HG03354 (cell line): Measurements from ENCODE around the gene MIER2.
"Not testable (repeated sequence)": the region's sequence is repeated elsewhere in the genome, so short reads cannot be mapped to it uniquely, and the experiment has no call there.

Experiments
- ATAC-seq: cut with Tn5 transposase; IDR thresholded peaks from one replicate; pipeline ENCODE4 v1.9.1; 2021; ENCODE audit warnings: mild to moderate bottlenecking; ENCODE audit not compliant: unreplicated experiment, poor library complexity, severe bottlenecking

Gene MIER2

GRCh38 chr19:344625-345319, at the start of gene MIER2:
Gene MIER2, minus strand, starts transcription at chr19:344796. Its CDS starts 14 bp downstream, at chr19:344782.
- ATAC-seq, result peak; percentile 85

GRCh38 chr19:393560-393959, 49.0 kb upstream of the MIER2 start:
- not testable (repeated sequence) for ATAC-seq

- ATAC-seq, result no peak
Observed at GRCh38 chr19:392375-392970, 47.9 kb upstream of the MIER2 start.

- ATAC-seq, result no peak
Observed at GRCh38 chr19:391726-392374, 47.3 kb upstream of the MIER2 start.

- ATAC-seq, result no peak
Observed at GRCh38 chr19:391207-391557, 46.6 kb upstream of the MIER2 start.

GRCh38 chr19:390386-391206, 46.0 kb upstream of the MIER2 start:
- no peak for ATAC-seq

GRCh38 chr19:389935-390289, 45.3 kb upstream of the MIER2 start:
- no peak for ATAC-seq

GRCh38 chr19:389255-389934, 44.8 kb upstream of the MIER2 start:
- no peak for ATAC-seq

- ATAC-seq, result no peak
Observed at GRCh38 chr19:388691-389090, 44.1 kb upstream of the MIER2 start.

- ATAC-seq, result no peak
Observed at GRCh38 chr19:387777-388176, 43.2 kb upstream of the MIER2 start.

GRCh38 chr19:386632-387301, 42.2 kb upstream of the MIER2 start:
- ATAC-seq, result not testable (repeated sequence)

- ATAC-seq, result not testable (repeated sequence)
Observed at GRCh38 chr19:386189-386588, 41.6 kb upstream of the MIER2 start.

- ATAC-seq, result no peak
Observed at GRCh38 chr19:384799-385169, 40.2 kb upstream of the MIER2 start.

- ATAC-seq, result no peak
Observed at GRCh38 chr19:383922-384798, 39.6 kb upstream of the MIER2 start.

GRCh38 chr19:383040-383439, 38.4 kb upstream of the MIER2 start:
- ATAC-seq, result no peak

GRCh38 chr19:382578-382977, 38.0 kb upstream of the MIER2 start:
- not testable (repeated sequence) for ATAC-seq

- ATAC-seq, result not testable (repeated sequence)
Observed at GRCh38 chr19:381901-382300, 37.3 kb upstream of the MIER2 start.

- ATAC-seq, result not testable (repeated sequence)
Observed at GRCh38 chr19:380618-381219, 36.1 kb upstream of the MIER2 start.
